Right lobe of liver (tissue), 6 donors: ENCODE data around the gene GPBAR1. TPM values are rescaled to one million over a fixed set of nuclear protein-coding genes. Genes with fewer than 3 reads are reported as not detected.
"Not testable (repeated sequence)": the region's sequence is repeated elsewhere in the genome, so short reads cannot be mapped to it uniquely, and the experiment has no call there.

Experiments used
- ATAC-seq, 4 donors: fragments of 200-7000 bp; cut with Tn5 transposase; one replicate each; pipeline ENCODE4 v1.9.1; 2020; ENCODE audit warnings: mild to moderate bottlenecking in 4 of 4, moderate library complexity in 4 of 4
- DNase-seq, 3 donors: peaks; one replicate each; pipeline ENCODE4 v3.0.0-alpha.2; 2020
- H3K27ac ChIP-seq, 3 donors: fragments of 200-600 bp; one replicate each; pipeline ENCODE4 v1.8.0; 2022
- H3K27me3 ChIP-seq, 2 donors: fragments of 200-600 bp; one replicate each; pipeline ENCODE4 v1.8.0; 2022
- H3K36me3 ChIP-seq, 4 donors: fragments of 200-600 bp; sonication (generic) in 1 of 4; one replicate each; pipeline versions ENCODE4 v1.5.1 to v1.8.0; 2017 to 2022; ENCODE audit warnings: control low read depth in 1 of 4
- H3K4me1 ChIP-seq, 4 donors: fragments of 200-600 bp; sonication (generic) in 1 of 4; one replicate each; pipeline versions ENCODE4 v1.5.1 to v1.8.0; 2017 to 2022; ENCODE audit warnings: control low read depth in 1 of 4
- H3K4me3 ChIP-seq, 3 donors: fragments of 200-600 bp; one replicate each; pipeline ENCODE4 v1.8.0; 2022
- H3K9me3 ChIP-seq, 4 donors: fragments of 200-600 bp; sonication (generic) in 1 of 4; one replicate each; pipeline versions ENCODE4 v1.5.1 to v1.8.0; 2017 to 2022; ENCODE audit warnings: control low read depth in 1 of 4
- POLR2A ChIP-seq: fragments of 450-650 bp; IDR thresholded peaks from one replicate; pipeline ENCODE4 v1.6.1; 2017; ENCODE audit warnings: antibody characterized with exemption, mild to moderate bottlenecking
- WGBS: methylation state at CpG from one replicate; pipeline ENCODE4 v1.1.6; 2018; ENCODE audit warnings: low coverage, low lambda C conversion rate; ENCODE audit not compliant: insufficient coverage; ENCODE audit errors: missing lambda C conversion rate; 5-methylcytosine and 5-hydroxymethylcytosine counted together
- intact Hi-C, 2 donors: fragments of 100-400 bp; cut with DNase I; formaldehyde crosslinking; loops; one replicate each; pipeline versions ENCODE4 v1.11.2 to v1.14.1; 2022
- total RNA-seq, 6 experiments: library from RNA; depleted of rRNA in 2 of 6; stranded (reverse); fragments of >200 nt in 2 of 6; fragmentation: NEBNext Ultra II Directional in 3 of 6; extraction: Animal tissue kit (Norgen Biotek cat#: 25700) in 3 of 6; gene quantifications; one replicate each; pipeline versions ENCODE4 v1.1.0 to v1.2.4, GENCODE V29; 2016 to 2023
- TF ChIP-seq, protein P1 (sequence below), 4 donors: fragments of 200-600 bp in 3 of 4; fragments of 450-650 bp in 1 of 4; IDR thresholded peaks; one replicate each; pipeline versions ENCODE4 v1.5.1 to v1.8.0; 2016 to 2022; ENCODE audit warnings: antibody characterized with exemption in 4 of 4, mild to moderate bottlenecking in 2 of 4
- donor health status: DM: no; HTN: yes; CAD: no.
- donor health status: DM: no; HTN: no; CAD: no.
- donor health status: DM: no; HTN: no; CAD: no.
- donor health status: DM: no; HTN: yes; CAD: no.
- donor health status: DM: no; HTN: yes; CAD: no.

GPBAR1 gene
- total RNA-seq, 6 experiments from 2014 or later, result 0.56 to 3.2 (median 0.94) TPM

DNA sequence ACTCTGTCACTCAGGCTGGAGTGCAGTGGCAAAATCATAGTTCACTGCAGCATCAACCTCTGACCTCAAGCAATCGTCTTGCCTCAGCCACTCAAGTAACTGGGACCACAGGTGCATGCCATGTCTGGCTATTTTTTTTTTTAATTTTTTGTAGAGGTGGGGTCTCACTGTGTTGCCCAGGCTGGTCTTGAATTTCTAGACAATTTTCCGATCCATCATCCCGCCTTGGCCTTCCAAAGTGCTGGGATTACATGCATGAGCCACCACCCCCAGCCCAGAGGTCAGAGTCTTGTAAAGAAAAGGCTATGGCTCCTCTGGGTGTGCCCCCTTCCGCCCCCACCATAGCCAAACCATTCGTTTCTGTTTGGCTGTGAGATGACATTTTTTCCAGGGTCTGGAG lies 44.6 kb downstream of the GPBAR1 start:
- ATAC-seq (no peak), DNase-seq (no peak)
- intact Hi-C loops, result loop anchor here (10.0 kb wide), 2 partner anchors 49 to 89 kb away; partner anchors contain the start of genes CATIP (in 1 of the 2) and CTDSP1 (in 1 of the 2)
- Histone ChIP-seq H3K9me3 (no peaks in the 10 kb centered on the region), H3K27ac (peak overlapping the region in 1 of 3 donors; percentile 37), H3K36me3 (no peaks in the 10 kb centered on the region), H3K4me3 (no peak overlapping the region), H3K4me1 (peaks cover 0 to 20% (median 10%) of the 10 kb centered on the region in 4 donors), H3K27me3 (no peaks in the 10 kb centered on the region)
- TF ChIP-seq POLR2A, result no peak
- TF ChIP-seq, protein P1, sequence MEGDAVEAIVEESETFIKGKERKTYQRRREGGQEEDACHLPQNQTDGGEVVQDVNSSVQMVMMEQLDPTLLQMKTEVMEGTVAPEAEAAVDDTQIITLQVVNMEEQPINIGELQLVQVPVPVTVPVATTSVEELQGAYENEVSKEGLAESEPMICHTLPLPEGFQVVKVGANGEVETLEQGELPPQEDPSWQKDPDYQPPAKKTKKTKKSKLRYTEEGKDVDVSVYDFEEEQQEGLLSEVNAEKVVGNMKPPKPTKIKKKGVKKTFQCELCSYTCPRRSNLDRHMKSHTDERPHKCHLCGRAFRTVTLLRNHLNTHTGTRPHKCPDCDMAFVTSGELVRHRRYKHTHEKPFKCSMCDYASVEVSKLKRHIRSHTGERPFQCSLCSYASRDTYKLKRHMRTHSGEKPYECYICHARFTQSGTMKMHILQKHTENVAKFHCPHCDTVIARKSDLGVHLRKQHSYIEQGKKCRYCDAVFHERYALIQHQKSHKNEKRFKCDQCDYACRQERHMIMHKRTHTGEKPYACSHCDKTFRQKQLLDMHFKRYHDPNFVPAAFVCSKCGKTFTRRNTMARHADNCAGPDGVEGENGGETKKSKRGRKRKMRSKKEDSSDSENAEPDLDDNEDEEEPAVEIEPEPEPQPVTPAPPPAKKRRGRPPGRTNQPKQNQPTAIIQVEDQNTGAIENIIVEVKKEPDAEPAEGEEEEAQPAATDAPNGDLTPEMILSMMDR (IDR thresholded peaks at IDR 0.05), result no peak
- WGBS, result 67% methylated on average over 5 of the region's 5 CpGs

DNA sequence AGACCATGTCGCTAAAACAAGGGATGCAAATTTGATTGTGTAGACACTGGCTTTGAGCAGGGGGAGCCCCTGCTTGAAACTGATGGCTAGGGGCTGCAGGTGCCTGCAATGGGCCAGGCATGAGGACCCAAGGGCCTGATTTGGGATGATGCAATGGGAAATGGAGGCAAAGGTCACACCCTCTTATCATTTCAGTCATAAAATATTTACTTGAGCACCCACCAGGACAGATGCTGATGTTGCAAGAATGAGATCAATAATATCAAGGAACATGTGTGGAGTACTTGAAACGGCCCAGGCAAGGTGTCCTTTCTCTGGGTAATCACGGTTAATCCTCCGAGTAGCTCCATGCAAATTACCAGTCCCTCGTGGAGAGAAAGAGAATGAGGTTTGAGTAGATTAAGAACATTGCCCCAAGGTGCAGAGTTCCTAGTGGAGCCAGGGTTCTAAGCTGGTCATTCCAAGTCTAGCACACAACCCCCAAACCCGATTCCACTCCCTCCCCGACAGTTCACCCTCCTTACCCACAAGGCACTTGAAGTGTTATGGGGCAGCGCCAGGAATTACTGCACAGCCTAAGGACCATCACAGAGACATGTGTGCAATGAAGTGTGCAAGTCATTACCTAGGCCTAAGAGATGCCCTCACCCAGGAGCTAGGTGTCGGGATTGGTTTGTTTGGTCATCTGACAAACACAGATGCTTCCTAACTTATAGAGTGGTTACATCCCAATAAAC lies 45.5 kb downstream of the GPBAR1 start:
- Histone ChIP-seq H3K27ac (peak overlapping the region in 2 of 3 donors; percentile 36 to 37), H3K4me1 (peaks cover 0 to 27% (median 12%) of the 10 kb centered on the region in 4 donors), H3K4me3 (no peak overlapping the region), H3K36me3 (no peaks in the 10 kb centered on the region), H3K9me3 (no peaks in the 10 kb centered on the region), H3K27me3 (no peaks in the 10 kb centered on the region)
- peak; percentile 53 to 77 (median 59) for ATAC-seq
- DNase-seq, result no peak
- TF ChIP-seq, protein P1 (IDR thresholded peaks at IDR 0.05), result no peak
- no peak for TF ChIP-seq POLR2A
- intact Hi-C loops, result loop anchor here (10.0 kb wide), 2 partner anchors 48 to 88 kb away; partner anchors contain the start of genes CATIP (in 1 of the 2) and CTDSP1 (in 1 of the 2)
- WGBS, result 49% methylated on average over 7 of the region's 9 CpGs

DNA sequence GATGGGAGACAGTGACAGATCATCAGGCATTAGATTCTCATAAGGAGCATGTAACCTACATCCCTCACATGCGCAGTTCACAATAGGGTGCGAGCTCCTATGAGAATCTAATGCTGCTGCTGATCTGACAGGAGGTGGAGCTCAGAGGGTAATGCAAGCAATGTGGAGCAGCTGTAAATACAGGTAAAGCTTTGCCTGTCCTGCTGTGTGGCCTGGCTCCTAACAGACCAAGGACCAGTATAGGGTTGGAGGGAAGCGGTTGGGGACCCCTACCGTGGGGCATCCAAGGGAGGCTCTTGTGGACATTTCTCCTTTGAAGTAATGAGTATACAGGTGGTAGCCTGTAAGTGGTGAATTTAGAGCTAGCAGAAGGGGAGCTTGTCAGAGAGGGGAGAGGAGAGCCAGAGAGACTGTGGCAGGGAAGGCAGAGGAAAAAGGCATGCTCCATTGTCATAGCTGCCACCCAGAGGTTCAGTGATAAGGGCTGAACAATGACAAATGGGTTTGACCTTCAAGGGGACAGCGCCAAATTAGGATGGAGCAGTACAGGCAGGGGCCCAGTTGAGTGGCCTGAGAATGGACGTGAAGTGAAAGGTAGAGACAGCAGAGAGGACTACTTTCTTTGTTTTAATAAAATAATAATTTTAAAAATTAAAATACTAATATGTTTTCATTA lies 46.7 kb downstream of the GPBAR1 start:
- DNase-seq (no peak), ATAC-seq (no peak)
- Histone ChIP-seq H3K9me3 (no peaks in the 10 kb centered on the region), H3K4me3 (no peak overlapping the region), H3K27ac (no peak overlapping the region), H3K36me3 (no peaks in the 10 kb centered on the region), H3K4me1 (peaks cover 0 to 34% (median 13%) of the 10 kb centered on the region in 4 donors), H3K27me3 (no peaks in the 10 kb centered on the region)
- intact Hi-C loops, result loop anchor here (10.0 kb wide), 2 partner anchors 47 to 87 kb away; partner anchors contain the start of genes CATIP (in 1 of the 2) and CTDSP1 (in 1 of the 2)
- no peak for TF ChIP-seq POLR2A
- TF ChIP-seq, protein P1 (IDR thresholded peaks at IDR 0.05), result no peak
- 88% methylated on average over 5 of the region's 6 CpGs for WGBS

DNA sequence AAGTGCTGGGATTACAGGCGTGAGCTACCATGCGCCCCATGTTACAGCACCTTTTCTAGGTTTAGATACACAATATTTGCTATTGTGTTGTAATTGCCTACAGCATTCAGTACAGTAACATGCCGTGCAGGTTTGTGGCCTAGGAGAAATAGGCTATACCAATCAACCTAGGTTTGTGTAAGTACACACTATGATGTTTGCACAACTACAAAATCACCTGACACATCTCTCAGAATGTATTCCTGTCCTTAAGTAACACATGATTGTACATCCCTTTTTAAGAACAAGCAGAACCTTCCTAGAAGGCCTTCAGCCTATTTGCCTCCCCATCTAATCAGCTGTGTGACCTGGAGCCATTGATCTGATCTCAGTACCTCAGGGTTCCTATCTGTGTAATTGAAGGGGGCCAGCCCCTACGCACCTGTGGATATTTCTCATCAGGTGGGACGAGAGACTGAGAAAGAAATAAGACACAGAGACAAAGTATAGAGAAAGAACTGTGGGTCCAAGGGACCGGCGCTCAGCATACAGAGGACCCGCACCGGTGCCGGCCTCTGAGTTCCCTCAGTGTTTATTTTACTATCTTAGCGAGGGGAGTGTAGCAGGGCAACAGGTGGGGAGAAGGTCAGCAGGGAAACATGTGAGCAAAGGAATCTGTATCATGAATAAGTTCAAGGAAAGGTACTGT lies 50.2 kb downstream of the GPBAR1 start:
- DNase-seq (no peak), ATAC-seq (peak in 2 of 4 donors; percentile 12 to 41)
- Histone ChIP-seq H3K36me3 (no peaks in the 10 kb centered on the region), H3K4me1 (peaks cover 0 to 44% (median 19%) of the 10 kb centered on the region in 4 donors), H3K27me3 (no peaks in the 10 kb centered on the region), H3K27ac (peak overlapping the region in 2 of 3 donors; percentile 19 to 45), H3K9me3 (no peaks in the 10 kb centered on the region), H3K4me3 (no peak overlapping the region)
- intact Hi-C loops, result no loop called here
- TF ChIP-seq, protein P1 (IDR thresholded peaks at IDR 0.05), result no peak
- 42% methylated on average over 10 of the region's 11 CpGs for WGBS

DNA sequence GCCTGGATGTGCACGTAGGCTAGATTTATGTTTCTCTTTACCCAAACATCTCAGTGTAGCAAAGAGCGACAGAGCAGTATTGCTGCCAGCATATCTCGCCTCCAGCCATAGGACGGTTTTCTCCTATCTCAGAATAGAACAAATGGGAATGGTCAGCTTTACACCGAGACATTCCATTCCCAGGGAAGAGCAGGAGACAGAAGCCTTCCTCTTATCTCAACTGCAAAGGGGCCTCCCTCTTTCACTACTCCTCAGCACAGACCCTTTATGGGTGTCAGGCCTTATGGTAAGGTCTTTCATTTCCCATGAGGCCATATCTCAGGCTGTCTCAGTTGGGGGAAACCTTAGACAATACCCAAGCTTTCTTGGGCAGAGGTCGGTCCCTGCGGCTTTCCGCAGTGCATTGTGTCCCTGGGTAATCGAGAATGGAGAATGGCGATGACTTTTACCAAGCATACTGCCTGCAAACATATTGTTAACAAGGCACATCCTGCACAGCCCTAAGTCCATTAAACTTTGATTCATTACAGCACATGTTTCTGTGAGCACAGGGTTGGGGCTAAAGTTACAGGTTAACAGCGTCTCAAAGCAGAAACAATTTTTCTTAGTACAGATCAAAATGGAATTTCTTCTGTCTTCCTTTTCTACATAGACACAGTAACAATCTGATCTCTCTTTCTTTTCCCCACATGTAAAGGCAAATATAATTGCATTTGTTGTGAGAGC lies 50.9 kb downstream of the GPBAR1 start:
- H3K27me3 ChIP-seq, H3K9me3 ChIP-seq, intact Hi-C loops, H3K4me3 ChIP-seq, DNase-seq, H3K36me3 ChIP-seq: not testable (repeated sequence)
- Histone ChIP-seq H3K27ac (peak overlapping the region in 2 of 3 donors; percentile 45 to 85), H3K4me1 (peaks cover 0 to 38% (median 15%) of the 10 kb centered on the region in 4 donors)
- peak in 2 of 4 donors; percentile 18 to 43 for ATAC-seq
- WGBS, result 66% methylated on average over 5 of the region's 11 CpGs
